ENCODE measurements around the gene MTFR1L. TPM values are rescaled to one million over a fixed set of nuclear protein-coding genes. Genes with fewer than 3 reads are reported as not detected.

Gene MTFR1L
- total RNA-seq, 1 experiment from 2014 or later, result 38.8 TPM

GRCh38 chr1:25877155-25877554, 57.4 kb downstream of the MTFR1L start:
- Histone ChIP-seq H3K36me3 (replicated peaks; ENCODE audit: control insufficient read depth, insufficient read depth, low read length) (no peaks in the 10 kb centered on the region), H3K27me3 (ENCODE audit: control insufficient read depth, insufficient read depth, low read length) (peaks cover 2% of the 10 kb centered on the region), H3K4me3 (ENCODE audit: insufficient read depth, low read depth, low read length) (no peak overlapping the region)
- no peak for DNase-seq

- DNase-seq, result no peak
- Histone ChIP-seq H3K36me3 (replicated peaks; ENCODE audit: control insufficient read depth, insufficient read depth, low read length) (no peaks in the 10 kb centered on the region), H3K4me3 (ENCODE audit: insufficient read depth, low read depth, low read length) (no peak overlapping the region), H3K27me3 (ENCODE audit: control insufficient read depth, insufficient read depth, low read length) (peaks cover 2% of the 10 kb centered on the region)
Observed at GRCh38 chr1:25878690-25879089, 58.9 kb downstream of the MTFR1L start.

GRCh38 chr1:25879675-25880074, 59.9 kb downstream of the MTFR1L start:
- H3K4me3 ChIP-seq (ENCODE audit: insufficient read depth, low read depth, low read length), result no peak overlapping the region
- no peaks in the 10 kb centered on the region; the same call in none of the 2 replicates for H3K27me3 ChIP-seq (ENCODE audit: control insufficient read depth, insufficient read depth, low read length)
- H3K36me3 ChIP-seq (replicated peaks; ENCODE audit: control insufficient read depth, insufficient read depth, low read length), result no peaks in the 10 kb centered on the region
- no peak for DNase-seq

DNA sequence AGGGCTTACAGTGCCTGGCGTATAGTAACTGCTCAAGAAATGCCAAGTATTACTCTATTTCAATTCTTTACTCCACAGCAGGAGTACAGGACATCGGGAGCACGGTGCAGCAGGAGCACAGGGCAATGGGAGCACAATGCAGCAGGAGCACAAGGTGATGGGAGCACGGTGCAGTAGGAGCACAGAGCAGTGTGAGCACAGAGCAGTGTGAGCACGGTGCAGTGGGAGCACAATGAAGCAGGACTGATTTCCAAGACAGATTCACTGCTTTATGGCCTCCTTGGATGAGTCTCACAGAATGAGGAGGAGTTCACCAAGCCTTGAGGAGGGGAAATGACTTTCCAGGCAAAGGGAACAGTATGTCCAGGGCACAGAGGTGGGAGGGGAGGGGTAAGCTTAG, 60.8 kb downstream of the MTFR1L start:
- Histone ChIP-seq H3K4me3 (ENCODE audit: insufficient read depth, low read depth, low read length) (no peak overlapping the region), H3K36me3 (replicated peaks; ENCODE audit: control insufficient read depth, insufficient read depth, low read length) (no peaks in the 10 kb centered on the region), H3K27me3 (ENCODE audit: control insufficient read depth, insufficient read depth, low read length) (no peaks in the 10 kb centered on the region; the same call in none of the 2 replicates)
- peak; percentile 13 for DNase-seq

DNA sequence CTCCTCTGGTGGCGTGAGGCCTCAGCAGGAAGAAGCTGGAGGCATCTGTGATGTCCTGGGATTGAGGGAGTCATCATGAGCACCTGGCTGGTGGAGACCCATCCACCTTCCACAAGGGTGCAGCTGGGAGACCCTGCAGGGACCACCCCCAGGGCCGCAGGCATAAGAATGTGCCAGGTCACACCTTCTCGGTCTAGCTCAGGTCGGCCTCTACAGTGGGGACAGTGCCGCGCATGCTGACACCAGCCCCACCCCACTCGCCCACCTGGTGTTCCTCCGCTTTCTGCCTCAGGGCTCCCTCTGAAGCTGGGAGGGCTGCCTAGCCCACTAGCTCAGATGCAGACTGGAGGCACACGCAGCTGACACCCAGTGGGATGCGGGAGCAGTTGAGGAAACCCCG, 61.5 kb downstream of the MTFR1L start:
- peak; percentile 32 for DNase-seq
- Histone ChIP-seq H3K36me3 (replicated peaks; ENCODE audit: control insufficient read depth, insufficient read depth, low read length) (no peaks in the 10 kb centered on the region), H3K27me3 (ENCODE audit: control insufficient read depth, insufficient read depth, low read length) (no peaks in the 10 kb centered on the region; the same call in none of the 2 replicates)

More for the DNA sequence above, 61.5 kb downstream of the MTFR1L start:
- H3K4me3 ChIP-seq (ENCODE audit: insufficient read depth, low read depth, low read length), result no peak overlapping the region

Other genes with a start within 250 kb of the MTFR1L start
- gene MAN1C1, start 203.2 kb upstream of the MTFR1L start, total RNA-seq (2014; rRNA removed; shearing (Covaris generic)), result 19.5 and 25.6 TPM in 2 replicates
- 108 and 139 TPM in 2 replicates for gene SELENON, start 19.8 kb upstream of the MTFR1L start, total RNA-seq (2014; rRNA removed; shearing (Covaris generic))
- gene AUNIP, start 39.5 kb downstream of the MTFR1L start, total RNA-seq (2014; rRNA removed; shearing (Covaris generic)), result 38.9 and 42.2 TPM in 2 replicates
- 7.9 and 8.2 TPM in 2 replicates for gene PAQR7, start 55.8 kb downstream of the MTFR1L start, total RNA-seq (2014; rRNA removed; shearing (Covaris generic))
- 388 and 484 TPM in 2 replicates for gene STMN1, start 86.5 kb downstream of the MTFR1L start, total RNA-seq (2014; rRNA removed; shearing (Covaris generic))
- gene PAFAH2, start 178.1 kb downstream of the MTFR1L start, total RNA-seq (2014; rRNA removed; shearing (Covaris generic)), result 11.1 and 13.0 TPM in 2 replicates
- gene EXTL1, start 201.8 kb downstream of the MTFR1L start, total RNA-seq (2014; rRNA removed; shearing (Covaris generic)), result 0.38 and 1.1 TPM in 2 replicates
- gene SLC30A2, start 226.2 kb downstream of the MTFR1L start, total RNA-seq (2014; rRNA removed; shearing (Covaris generic)), result 0.17 TPM in 1 of 2 replicates, not detected in the other
- 0.07 and 0.11 TPM in 2 replicates for gene TRIM63, start 247.7 kb downstream of the MTFR1L start, total RNA-seq (2014; rRNA removed; shearing (Covaris generic))